Right atrium auricular region (tissue), 2 donors: ENCODE results near the gene BDP1. TPM values are rescaled to one million over a fixed set of nuclear protein-coding genes. Genes with fewer than 3 reads are reported as not detected.

ENCODE experiments used
- DNase-seq: peaks from one replicate; pipeline ENCODE4 v3.0.0-alpha.2; 2019; ENCODE audit warnings: low spot score
- H3K27ac ChIP-seq, 2 donors: fragments of 200-600 bp; sonication (generic); 1 replicate in 1 of 2; 2 replicates in 1 of 2; pipeline ENCODE4 v1.5.1; 2016 to 2019
- H3K27me3 ChIP-seq, 2 donors: fragments of 200-600 bp; sonication (generic); one replicate each; pipeline versions ENCODE4 v1.5.1 to v1.6.0; 2017 to 2019
- H3K36me3 ChIP-seq: fragments of 200-600 bp; sonication (generic); one replicate; pipeline ENCODE4 v1.5.1; 2016
- H3K4me1 ChIP-seq, 2 donors: fragments of 200-600 bp; sonication (generic); one replicate each; pipeline versions ENCODE4 v1.5.1 to v1.6.0; 2017 to 2019
- H3K4me3 ChIP-seq, 2 donors: fragments of 200-600 bp; sonication (generic); 1 replicate in 1 of 2; 2 replicates in 1 of 2; pipeline ENCODE4 v1.5.1; 2017 to 2019; ENCODE audit warnings: mild to moderate bottlenecking in 1 of 2, moderate library complexity in 1 of 2
- H3K9me3 ChIP-seq, 2 donors: fragments of 200-600 bp; sonication (generic); one replicate each; pipeline ENCODE4 v1.5.1; 2019
- CTCF ChIP-seq, 2 donors: fragments of 200-600 bp; sonication (generic); IDR thresholded peaks; one replicate each; pipeline ENCODE4 v1.5.1; 2019; ENCODE audit warnings: antibody characterized with exemption in 2 of 2
- total RNA-seq, 2 donors: library from RNA; depleted of rRNA; stranded (reverse); fragments of >200 nt; gene quantifications; one replicate each; pipeline ENCODE4 v1.1.0, GENCODE V29; 2016

Gene BDP1
- total RNA-seq, 2 donors from 2014 or later = 11.8 to 20.1 TPM

- H3K4me1 ChIP-seq = peaks cover 0 to 6% of the 10 kb centered on the region in 2 donors
- H3K36me3 ChIP-seq = no peaks in the 10 kb centered on the region
- H3K4me3 ChIP-seq = no peak overlapping the region
- no peaks in the 10 kb centered on the region for H3K27me3 ChIP-seq
- H3K9me3 ChIP-seq = no peaks in the 10 kb centered on the region
- DNase-seq = no peak
- H3K27ac ChIP-seq = no peak overlapping the region
- TF ChIP-seq CTCF (IDR thresholded peaks at IDR 0.05) = no peak
These were observed 127.6 kb downstream of the BDP1 start for GRCh38 chr5:71582945-71583584.

GRCh38 chr5:71586052-71586940 is 130.8 kb downstream of the BDP1 start:
- Histone ChIP-seq H3K27me3 (no peaks in the 10 kb centered on the region), H3K4me3 (peak overlapping the region; percentile 72 to 77), H3K36me3 (no peaks in the 10 kb centered on the region), H3K9me3 (no peaks in the 10 kb centered on the region), H3K4me1 (peaks cover 0 to 17% of the 10 kb centered on the region in 2 donors), H3K27ac (peak overlapping the region; percentile 80 to 85)
- DNase-seq = no peak
- no peak for TF ChIP-seq CTCF (IDR thresholded peaks at IDR 0.05)

- Histone ChIP-seq H3K36me3 (no peaks in the 10 kb centered on the region), H3K4me3 (peak within 1 kb of the TSS; percentile 72 to 77), H3K9me3 (no peaks in the 10 kb centered on the region), H3K27ac (peak within 1 kb of the TSS; percentile 80 to 85), H3K4me1 (peaks cover 0 to 17% of the 10 kb centered on the region in 2 donors), H3K27me3 (no peaks in the 10 kb centered on the region)
- DNase-seq = peak; percentile 99
- no peak for TF ChIP-seq CTCF (IDR thresholded peaks at IDR 0.05)
These were observed 131.7 kb downstream of the BDP1 start, which contains the start of gene MCCC2 for GRCh38 chr5:71586941-71587765. Gene MCCC2 (plus strand): TSS chr5:71587340. CDS start chr5:71587426, 86 bp downstream.

DNA sequence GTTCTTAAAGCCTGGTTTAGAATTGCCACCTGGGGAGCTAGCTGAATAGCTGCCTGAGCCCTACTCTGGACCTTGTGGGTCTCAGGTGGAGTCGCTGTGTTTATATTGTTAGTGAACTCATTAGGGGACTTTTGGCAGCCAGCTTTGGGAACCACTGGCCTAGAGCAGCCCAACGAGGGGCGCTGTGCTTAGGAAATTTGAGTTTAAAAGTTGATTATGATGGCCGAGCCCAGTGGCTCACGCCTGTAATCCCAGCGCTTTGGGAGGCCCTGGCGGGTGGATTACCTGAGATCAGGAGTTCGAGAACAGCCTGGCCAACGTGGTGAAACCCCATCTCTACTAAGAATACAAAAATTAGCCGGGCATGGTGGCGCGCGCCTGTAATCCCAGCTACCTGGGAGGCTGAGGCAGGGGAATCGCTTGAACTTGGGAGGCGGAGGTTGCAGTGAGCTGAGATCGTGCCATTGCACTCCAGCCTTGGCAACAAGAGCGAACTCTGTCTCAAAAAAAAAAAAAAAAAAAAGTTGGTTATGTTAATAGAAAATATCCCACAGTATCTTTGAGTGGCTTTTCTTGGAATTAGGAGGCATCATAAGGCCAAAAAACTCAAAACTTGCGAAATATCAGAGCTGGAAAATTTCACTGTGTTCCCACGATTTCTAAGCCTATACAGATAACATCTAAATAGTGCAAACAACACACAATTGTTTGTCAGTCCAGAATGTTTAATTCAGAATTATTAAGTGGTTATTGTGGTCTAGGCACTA is 132.5 kb downstream of the BDP1 start:
- Histone ChIP-seq H3K4me3 (peak overlapping the region; percentile 72 to 77), H3K27ac (peak overlapping the region; percentile 80 to 85), H3K4me1 (peaks cover 0 to 17% of the 10 kb centered on the region in 2 donors), H3K36me3 (no peaks in the 10 kb centered on the region), H3K27me3 (no peaks in the 10 kb centered on the region), H3K9me3 (no peaks in the 10 kb centered on the region)
- no peak for DNase-seq
- TF ChIP-seq CTCF (IDR thresholded peaks at IDR 0.05) = no peak

- Histone ChIP-seq H3K4me1 (peaks cover 0 to 17% of the 10 kb centered on the region in 2 donors), H3K36me3 (no peaks in the 10 kb centered on the region), H3K27ac (no peak overlapping the region), H3K27me3 (no peaks in the 10 kb centered on the region), H3K9me3 (no peaks in the 10 kb centered on the region), H3K4me3 (no peak overlapping the region)
- TF ChIP-seq CTCF (IDR thresholded peaks at IDR 0.05) = no peak
- DNase-seq = no peak
These were observed 133.1 kb downstream of the BDP1 start for GRCh38 chr5:71588533-71588885.
